ENCODE data around the gene BSN. TPM values are rescaled to one million over a fixed set of nuclear protein-coding genes. Genes with fewer than 3 reads are reported as not detected.
A peak's percentile ranks its signal among the peaks of the same experiment; 100 is the strongest.

Gene BSN
- 0.05 and 0.12 TPM in 2 replicates for total RNA-seq (2014; rRNA removed; shearing (Covaris generic))
- polyA plus RNA-seq (2014; cell fraction: nucleus; rRNA removed), result 0.06 and 0.50 TPM in 2 replicates

GRCh38 chr3:49553692-49554632 is at the start of gene BSN:
TSS of gene BSN (plus strand) at chr3:49554477. CDS start at chr3:49554603, 126 bp downstream.
- peak; percentile 80 for DNase-seq (ENCODE audit: extremely low read depth, low read depth)

GRCh38 chr3:49506906-49507305 is 47.4 kb upstream of the BSN start:
- DNase-seq (ENCODE audit: extremely low read depth, low read depth), result no peak

GRCh38 chr3:49509028-49509561 is 45.2 kb upstream of the BSN start:
- no peak for DNase-seq (ENCODE audit: extremely low read depth, low read depth)

GRCh38 chr3:49511639-49512038 is 42.6 kb upstream of the BSN start:
- no peak for DNase-seq (ENCODE audit: extremely low read depth, low read depth)

GRCh38 chr3:49512781-49513355 is 41.4 kb upstream of the BSN start:
- no peak for DNase-seq (ENCODE audit: extremely low read depth, low read depth)

GRCh38 chr3:49513494-49514124 is 40.7 kb upstream of the BSN start:
- no peak for DNase-seq (ENCODE audit: extremely low read depth, low read depth)

GRCh38 chr3:49518016-49518415 is 36.3 kb upstream of the BSN start:
- no peak for DNase-seq (ENCODE audit: extremely low read depth, low read depth)

GRCh38 chr3:49518441-49518840 is 35.8 kb upstream of the BSN start:
- no peak for DNase-seq (ENCODE audit: extremely low read depth, low read depth)

GRCh38 chr3:49519296-49519695 is 35.0 kb upstream of the BSN start:
- no peak for DNase-seq (ENCODE audit: extremely low read depth, low read depth)

GRCh38 chr3:49519916-49520385 is 34.3 kb upstream of the BSN start:
- no peak for DNase-seq (ENCODE audit: extremely low read depth, low read depth)

GRCh38 chr3:49523756-49524747 is 30.2 kb upstream of the BSN start:
- no peak for DNase-seq (ENCODE audit: extremely low read depth, low read depth)

GRCh38 chr3:49529567-49529966 is 24.7 kb upstream of the BSN start:
- DNase-seq (ENCODE audit: extremely low read depth, low read depth), result no peak

GRCh38 chr3:49530231-49530630 is 24.0 kb upstream of the BSN start:
- no peak for DNase-seq (ENCODE audit: extremely low read depth, low read depth)

GRCh38 chr3:49530701-49531100 is 23.6 kb upstream of the BSN start:
- DNase-seq (ENCODE audit: extremely low read depth, low read depth), result no peak

- DNase-seq (ENCODE audit: extremely low read depth, low read depth), result no peak
Observed at GRCh38 chr3:49531218-49531617, 23.1 kb upstream of the BSN start.

- DNase-seq (ENCODE audit: extremely low read depth, low read depth), result no peak
Observed at GRCh38 chr3:49531715-49532114, 22.6 kb upstream of the BSN start.

- no peak for DNase-seq (ENCODE audit: extremely low read depth, low read depth)
Observed at GRCh38 chr3:49533031-49533430, 21.2 kb upstream of the BSN start.

- no peak for DNase-seq (ENCODE audit: extremely low read depth, low read depth)
Observed at GRCh38 chr3:49533786-49534519, 20.3 kb upstream of the BSN start.

Data from NCI-H460 (cell line).